ENCODE data around the gene MRPS6.

GRCh38 chr21:34052171-34052570 lies 21.2 kb upstream of the MRPS6 start:
- TF ChIP-seq, protein P1, sequence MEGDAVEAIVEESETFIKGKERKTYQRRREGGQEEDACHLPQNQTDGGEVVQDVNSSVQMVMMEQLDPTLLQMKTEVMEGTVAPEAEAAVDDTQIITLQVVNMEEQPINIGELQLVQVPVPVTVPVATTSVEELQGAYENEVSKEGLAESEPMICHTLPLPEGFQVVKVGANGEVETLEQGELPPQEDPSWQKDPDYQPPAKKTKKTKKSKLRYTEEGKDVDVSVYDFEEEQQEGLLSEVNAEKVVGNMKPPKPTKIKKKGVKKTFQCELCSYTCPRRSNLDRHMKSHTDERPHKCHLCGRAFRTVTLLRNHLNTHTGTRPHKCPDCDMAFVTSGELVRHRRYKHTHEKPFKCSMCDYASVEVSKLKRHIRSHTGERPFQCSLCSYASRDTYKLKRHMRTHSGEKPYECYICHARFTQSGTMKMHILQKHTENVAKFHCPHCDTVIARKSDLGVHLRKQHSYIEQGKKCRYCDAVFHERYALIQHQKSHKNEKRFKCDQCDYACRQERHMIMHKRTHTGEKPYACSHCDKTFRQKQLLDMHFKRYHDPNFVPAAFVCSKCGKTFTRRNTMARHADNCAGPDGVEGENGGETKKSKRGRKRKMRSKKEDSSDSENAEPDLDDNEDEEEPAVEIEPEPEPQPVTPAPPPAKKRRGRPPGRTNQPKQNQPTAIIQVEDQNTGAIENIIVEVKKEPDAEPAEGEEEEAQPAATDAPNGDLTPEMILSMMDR (IDR thresholded peaks at IDR 0.05; ENCODE audit: low read depth, low read length), result no peak
- TF ChIP-seq POLR2A (IDR thresholded peaks at IDR 0.05; ENCODE audit: extremely low read depth, insufficient read length) (no peak), MYC (IDR thresholded peaks at IDR 0.05; ENCODE audit: low read depth, low read length) (no peak)

Data from NB4 (cell line).